HEK293 (cell line): ENCODE data around the gene FRMD4A.
A peak's percentile ranks its signal among the peaks of the same experiment; 100 is the strongest.

Experiments
- CTCF ChIA-PET: fragments of 350-600 bp; formaldehyde crosslinking; extraction: SDS; loops from one replicate; lab custom pipeline; 2021; ENCODE audit warnings: antibody characterized with exemption; lab: Yijun Ruan, JAX
- POLR2A ChIA-PET: fragments of 300-600 bp; formaldehyde crosslinking; extraction: SDS; loops from one replicate; lab custom pipeline; 2020; ENCODE audit warnings: antibody characterized with exemption, inconsistent platforms; lab: Yijun Ruan, JAX
- H3K27ac ChIP-seq: fragments of 200-500 bp; sonication (Bioruptor generic); 2 replicates; pipeline ENCODE4 v1.5.1; 2014; ENCODE audit warnings: low read depth, low read length, control low read depth, inconsistent platforms; ENCODE audit errors: extremely low read depth
- H3K36me3 ChIP-seq, 2 experiments: fragments of 200-500 bp in 1 of 2; sonication (Bioruptor generic) in 1 of 2; 1 replicate in 1 of 2; 2 replicates in 1 of 2; pipeline ENCODE4 v1.5.1; 2014 to 2017; ENCODE audit warnings: inconsistent platforms in 2 of 2, low read length in 2 of 2; ENCODE audit not compliant: control insufficient read depth in 2 of 2, insufficient read depth in 1 of 2
- H3K4me1 ChIP-seq: fragments of 200-500 bp; sonication (Bioruptor generic); 2 replicates; pipeline ENCODE4 v1.5.1; 2014; ENCODE audit warnings: mild to moderate bottlenecking, low read length, inconsistent platforms; ENCODE audit not compliant: control insufficient read depth, insufficient read depth
- H3K4me3 ChIP-seq: 2 replicates; pipeline ENCODE4 v1.5.1; 2011; ENCODE audit warnings: low read depth, mild to moderate bottlenecking, control low read depth, low read length, moderate library complexity
- H3K9me3 ChIP-seq: fragments of 200-500 bp; sonication (Bioruptor generic); 2 replicates; pipeline ENCODE4 v1.5.1; 2014; ENCODE audit warnings: low read depth, low read length, inconsistent platforms; ENCODE audit not compliant: control insufficient read depth, insufficient read depth
- GLI4 ChIP-seq: fragments of 450-650 bp; formaldehyde crosslinking; IDR thresholded peaks from 2 replicates; pipeline ENCODE4 v1.5.1; 2016; ENCODE audit warnings: missing biosample characterization, missing genetic modification characterization
- HOXA7 ChIP-seq: sonication (generic); formaldehyde crosslinking; IDR thresholded peaks from 2 replicates; pipeline ENCODE4 v1.8.1; 2022; ENCODE audit warnings: missing genetic modification reagents, borderline replicate concordance
- YY2 ChIP-seq: fragments of 450-650 bp; formaldehyde crosslinking; IDR thresholded peaks from 2 replicates; pipeline ENCODE4 v1.5.1; 2016; ENCODE audit warnings: missing biosample characterization, missing genetic modification characterization
- ZFP3 ChIP-seq: fragments of 450-650 bp; formaldehyde crosslinking; IDR thresholded peaks from 2 replicates; pipeline ENCODE4 v1.5.1; 2016; ENCODE audit warnings: low read depth, missing biosample characterization, missing genetic modification characterization
- ZNF140 ChIP-seq: fragments of 450-650 bp; formaldehyde crosslinking; IDR thresholded peaks from 2 replicates; pipeline ENCODE4 v1.5.1; 2016; ENCODE audit warnings: missing biosample characterization, missing genetic modification characterization
- ZNF169 ChIP-seq: fragments of 450-650 bp; formaldehyde crosslinking; IDR thresholded peaks from 2 replicates; pipeline ENCODE4 v1.5.1; 2016; ENCODE audit warnings: missing biosample characterization, missing genetic modification characterization
- ZNF223 ChIP-seq: fragments of 450-650 bp; formaldehyde crosslinking; IDR thresholded peaks from 2 replicates; pipeline ENCODE4 v1.5.1; 2016; ENCODE audit warnings: missing biosample characterization, missing genetic modification characterization
- ZNF248 ChIP-seq: fragments of 450-650 bp; formaldehyde crosslinking; IDR thresholded peaks from 2 replicates; pipeline ENCODE4 v1.5.1; 2017; ENCODE audit warnings: missing biosample characterization, missing genetic modification characterization
- ZNF266 ChIP-seq: fragments of 450-650 bp; formaldehyde crosslinking; IDR thresholded peaks from 2 replicates; pipeline ENCODE4 v1.5.1; 2016; ENCODE audit warnings: missing biosample characterization, missing genetic modification characterization, low read depth
- ZNF324 ChIP-seq: fragments of 450-650 bp; formaldehyde crosslinking; IDR thresholded peaks from 2 replicates; pipeline ENCODE4 v1.5.1; 2016; ENCODE audit warnings: missing biosample characterization, missing genetic modification characterization
- ZNF341 ChIP-seq: fragments of 450-650 bp; formaldehyde crosslinking; IDR thresholded peaks from 2 replicates; pipeline ENCODE4; 2016; ENCODE audit warnings: low read depth, missing biosample characterization, missing genetic modification characterization
- ZNF366 ChIP-seq: fragments of 450-650 bp; formaldehyde crosslinking; conservative IDR thresholded peaks from 2 replicates; pipeline ENCODE4 v1.5.1; 2016; ENCODE audit warnings: missing biosample characterization, missing genetic modification characterization
- ZNF473 ChIP-seq: fragments of 450-650 bp; formaldehyde crosslinking; IDR thresholded peaks from 2 replicates; pipeline ENCODE4 v1.5.1; 2017; ENCODE audit warnings: missing biosample characterization, missing genetic modification characterization
- ZNF626 ChIP-seq: fragments of 450-650 bp; sonication (Bioruptor Pico); formaldehyde crosslinking; IDR thresholded peaks from 2 replicates; pipeline ENCODE4 v1.5.1; 2018; ENCODE audit warnings: missing biosample characterization, missing genetic modification characterization, inconsistent platforms
- ZNF707 ChIP-seq: fragments of 450-650 bp; formaldehyde crosslinking; IDR thresholded peaks from 2 replicates; pipeline ENCODE4 v1.5.1; 2016; ENCODE audit warnings: missing biosample characterization, missing genetic modification characterization
- ZSCAN16 ChIP-seq: fragments of 450-650 bp; formaldehyde crosslinking; IDR thresholded peaks from 2 replicates; pipeline ENCODE4 v1.5.1; 2016; ENCODE audit warnings: missing biosample characterization, missing genetic modification characterization
- TF ChIP-seq, protein P1 (sequence below): fragments of 450-650 bp; formaldehyde crosslinking; IDR thresholded peaks from 2 replicates; pipeline ENCODE4 v1.5.1; 2017; ENCODE audit warnings: missing biosample characterization, missing genetic modification characterization
- TF ChIP-seq, protein P2 (sequence below): fragments of 450-650 bp; formaldehyde crosslinking; IDR thresholded peaks from 2 replicates; pipeline ENCODE4 v1.5.1; 2016; ENCODE audit warnings: missing biosample characterization, missing genetic modification characterization, low read depth
- TF ChIP-seq, protein P3 (sequence below): fragments of 450-650 bp; formaldehyde crosslinking; IDR thresholded peaks from 2 replicates; pipeline ENCODE4 v1.5.1; 2017; ENCODE audit warnings: missing biosample characterization, missing genetic modification characterization
- TF ChIP-seq, protein P4 (sequence below): fragments of 450-650 bp; formaldehyde crosslinking; IDR thresholded peaks from 2 replicates; pipeline ENCODE4 v1.5.1; 2016; ENCODE audit warnings: missing biosample characterization, missing genetic modification characterization

FRMD4A gene

DNA sequence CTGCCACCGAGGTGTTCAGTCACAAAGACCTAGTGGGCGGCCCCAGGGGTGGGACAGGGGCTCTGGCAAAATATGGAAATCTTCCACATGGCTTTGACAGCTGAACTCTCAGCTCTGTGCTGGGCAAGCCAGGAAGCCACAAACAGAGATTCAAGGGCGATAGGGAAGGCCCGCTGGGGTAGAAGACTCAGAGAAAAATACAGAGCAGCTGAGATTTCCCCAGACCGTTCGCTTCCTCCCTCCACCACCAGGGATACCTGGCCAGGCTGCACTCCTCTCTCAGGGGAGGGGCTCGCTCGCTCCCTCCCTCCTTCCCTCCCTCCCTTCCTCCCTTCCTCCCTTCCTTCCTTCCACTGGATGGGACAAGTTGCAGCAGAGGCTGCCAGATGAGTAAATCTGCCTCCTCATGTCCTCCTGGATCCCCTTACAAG lies 483.5 kb downstream of the FRMD4A start:
- Histone ChIP-seq H3K4me3 (no peak overlapping the region), H3K9me3 (no peaks in the 10 kb centered on the region), H3K4me1 (no peaks in the 10 kb centered on the region), H3K27ac (no peak overlapping the region), H3K36me3 (no peaks in the 10 kb centered on the region)
- POLR2A ChIA-PET, result no interaction called here
- TF ChIP-seq ZNF366, result peak; percentile 45; the same call in 1 of the 2 replicates
- TF ChIP-seq ZNF341, result peak; percentile 51
- TF ChIP-seq, protein P1, sequence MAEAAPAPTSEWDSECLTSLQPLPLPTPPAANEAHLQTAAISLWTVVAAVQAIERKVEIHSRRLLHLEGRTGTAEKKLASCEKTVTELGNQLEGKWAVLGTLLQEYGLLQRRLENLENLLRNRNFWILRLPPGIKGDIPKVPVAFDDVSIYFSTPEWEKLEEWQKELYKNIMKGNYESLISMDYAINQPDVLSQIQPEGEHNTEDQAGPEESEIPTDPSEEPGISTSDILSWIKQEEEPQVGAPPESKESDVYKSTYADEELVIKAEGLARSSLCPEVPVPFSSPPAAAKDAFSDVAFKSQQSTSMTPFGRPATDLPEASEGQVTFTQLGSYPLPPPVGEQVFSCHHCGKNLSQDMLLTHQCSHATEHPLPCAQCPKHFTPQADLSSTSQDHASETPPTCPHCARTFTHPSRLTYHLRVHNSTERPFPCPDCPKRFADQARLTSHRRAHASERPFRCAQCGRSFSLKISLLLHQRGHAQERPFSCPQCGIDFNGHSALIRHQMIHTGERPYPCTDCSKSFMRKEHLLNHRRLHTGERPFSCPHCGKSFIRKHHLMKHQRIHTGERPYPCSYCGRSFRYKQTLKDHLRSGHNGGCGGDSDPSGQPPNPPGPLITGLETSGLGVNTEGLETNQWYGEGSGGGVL (tag by site-specific recombination), result no peak
- TF ChIP-seq, protein P2, sequence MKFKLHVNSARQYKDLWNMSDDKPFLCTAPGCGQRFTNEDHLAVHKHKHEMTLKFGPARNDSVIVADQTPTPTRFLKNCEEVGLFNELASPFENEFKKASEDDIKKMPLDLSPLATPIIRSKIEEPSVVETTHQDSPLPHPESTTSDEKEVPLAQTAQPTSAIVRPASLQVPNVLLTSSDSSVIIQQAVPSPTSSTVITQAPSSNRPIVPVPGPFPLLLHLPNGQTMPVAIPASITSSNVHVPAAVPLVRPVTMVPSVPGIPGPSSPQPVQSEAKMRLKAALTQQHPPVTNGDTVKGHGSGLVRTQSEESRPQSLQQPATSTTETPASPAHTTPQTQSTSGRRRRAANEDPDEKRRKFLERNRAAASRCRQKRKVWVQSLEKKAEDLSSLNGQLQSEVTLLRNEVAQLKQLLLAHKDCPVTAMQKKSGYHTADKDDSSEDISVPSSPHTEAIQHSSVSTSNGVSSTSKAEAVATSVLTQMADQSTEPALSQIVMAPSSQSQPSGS, result no peak
- CTCF ChIA-PET, result interaction anchor here (0.7 kb wide), 1 partner anchor 624 kb away, joined by 3 read pairs; no protein-coding TSS in a partner anchor

DNA sequence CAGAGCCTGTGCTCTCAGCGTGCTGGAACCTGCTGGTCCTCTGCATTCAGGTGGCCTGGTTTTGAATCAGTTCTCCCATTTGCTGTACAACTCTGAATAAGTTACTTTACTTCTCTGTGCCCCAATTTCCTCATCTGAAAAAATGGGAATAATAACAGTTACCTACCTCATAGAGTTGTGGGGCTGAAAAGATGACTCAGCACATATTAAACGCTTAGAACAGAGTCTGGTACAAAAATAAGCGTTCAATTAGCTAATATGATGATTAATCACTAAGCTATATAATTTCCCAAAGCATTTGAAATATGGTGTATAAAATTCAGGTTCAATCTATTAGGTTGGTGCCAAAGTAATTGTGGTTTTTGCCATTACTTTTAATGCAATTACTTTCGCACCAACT lies 484.8 kb downstream of the FRMD4A start:
- no peaks in the 10 kb centered on the region for H3K4me1 ChIP-seq
- TF ChIP-seq ZNF324 (no peak), ZNF169 (tag by site-specific recombination) (no peak), ZSCAN16 (tag by site-specific recombination) (no peak), YY2 (tag by site-specific recombination) (no peak), ZFP3 (tag by site-specific recombination) (no peak), ZNF140 (tag by site-specific recombination) (no peak), ZNF707 (tag by site-specific recombination) (no peak), ZNF473 (tag by site-specific recombination) (no peak), ZNF626 (tag by site-specific recombination) (no peak), ZNF223 (no peak)
- TF ChIP-seq, protein P3, sequence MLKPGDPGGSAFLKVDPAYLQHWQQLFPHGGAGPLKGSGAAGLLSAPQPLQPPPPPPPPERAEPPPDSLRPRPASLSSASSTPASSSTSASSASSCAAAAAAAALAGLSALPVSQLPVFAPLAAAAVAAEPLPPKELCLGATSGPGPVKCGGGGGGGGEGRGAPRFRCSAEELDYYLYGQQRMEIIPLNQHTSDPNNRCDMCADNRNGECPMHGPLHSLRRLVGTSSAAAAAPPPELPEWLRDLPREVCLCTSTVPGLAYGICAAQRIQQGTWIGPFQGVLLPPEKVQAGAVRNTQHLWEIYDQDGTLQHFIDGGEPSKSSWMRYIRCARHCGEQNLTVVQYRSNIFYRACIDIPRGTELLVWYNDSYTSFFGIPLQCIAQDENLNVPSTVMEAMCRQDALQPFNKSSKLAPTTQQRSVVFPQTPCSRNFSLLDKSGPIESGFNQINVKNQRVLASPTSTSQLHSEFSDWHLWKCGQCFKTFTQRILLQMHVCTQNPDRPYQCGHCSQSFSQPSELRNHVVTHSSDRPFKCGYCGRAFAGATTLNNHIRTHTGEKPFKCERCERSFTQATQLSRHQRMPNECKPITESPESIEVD (tag by site-specific recombination), result no peak
- TF ChIP-seq, all 188 proteins: peak for 0
- Histone ChIP-seq H3K4me3 (no peak overlapping the region), H3K9me3 (no peaks in the 10 kb centered on the region), H3K27ac (no peak overlapping the region), H3K36me3 (no peaks in the 10 kb centered on the region)
- ChIA-PET CTCF (no interaction called here), POLR2A (no interaction called here)

DNA sequence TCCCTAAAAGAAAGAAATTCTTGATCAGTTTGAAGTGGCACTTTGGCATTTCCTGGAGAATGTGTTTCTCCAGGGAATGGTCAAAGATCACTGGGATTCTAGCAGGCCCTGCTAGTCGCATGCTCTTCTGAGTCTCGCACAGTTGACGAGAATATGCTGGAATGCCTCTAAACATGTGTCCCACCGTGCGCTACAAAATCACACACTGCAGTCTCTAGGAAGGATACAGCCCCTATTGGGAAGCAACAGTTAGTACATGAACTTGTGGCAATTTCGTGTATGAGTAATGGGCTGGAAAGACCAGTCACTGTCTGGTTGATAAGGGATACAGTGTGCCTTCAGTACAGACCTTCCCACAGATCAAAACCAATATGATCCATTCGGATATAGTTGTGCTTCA lies 486.1 kb downstream of the FRMD4A start:
- Histone ChIP-seq H3K27ac (no peak overlapping the region), H3K4me1 (no peaks in the 10 kb centered on the region), H3K36me3 (no peaks in the 10 kb centered on the region), H3K9me3 (no peaks in the 10 kb centered on the region), H3K4me3 (no peak overlapping the region)
- TF ChIP-seq, protein P4, sequence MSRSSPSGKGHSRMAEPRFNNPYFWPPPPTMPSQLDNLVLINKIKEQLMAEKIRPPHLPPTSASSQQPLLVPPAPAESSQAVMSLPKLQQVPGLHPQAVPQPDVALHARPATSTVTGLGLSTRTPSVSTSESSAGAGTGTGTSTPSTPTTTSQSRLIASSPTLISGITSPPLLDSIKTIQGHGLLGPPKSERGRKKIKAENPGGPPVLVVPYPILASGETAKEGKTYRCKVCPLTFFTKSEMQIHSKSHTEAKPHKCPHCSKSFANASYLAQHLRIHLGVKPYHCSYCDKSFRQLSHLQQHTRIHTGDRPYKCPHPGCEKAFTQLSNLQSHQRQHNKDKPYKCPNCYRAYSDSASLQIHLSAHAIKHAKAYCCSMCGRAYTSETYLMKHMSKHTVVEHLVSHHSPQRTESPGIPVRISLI (tag by site-specific recombination), result no peak
- TF ChIP-seq HOXA7, result no peak
- TF ChIP-seq ZNF248 (tag by site-specific recombination), result no peak
- no peak for TF ChIP-seq GLI4 (tag by site-specific recombination)
- TF ChIP-seq, protein P3 (tag by site-specific recombination), result no peak
- TF ChIP-seq ZNF266 (tag by site-specific recombination), result no peak
- CTCF ChIA-PET, result no interaction called here
- POLR2A ChIA-PET, result no interaction called here
